Activated CD8-positive, alpha-beta T cell treated with anti-CD3 and anti-CD28 coated beads for 36 hours (primary cell): ENCODE measurements around the gene MOGAT1. TPM values are rescaled to one million over a fixed set of nuclear protein-coding genes. Genes with fewer than 3 reads are reported as not detected.

Experiments used
- ATAC-seq: fragments of 200-7000 bp; cut with Tn5 transposase; one replicate; pipeline ENCODE4 v1.10.0; 2021; ENCODE audit warnings: mild to moderate bottlenecking, moderate library complexity
- CTCF ChIA-PET: fragments of 350-600 bp; sonication (Branson Sonifier 250); formaldehyde crosslinking; loops from one replicate; lab custom pipeline; 2021; ENCODE audit warnings: antibody characterized with exemption; lab: Charles Lee
- POLR2A ChIA-PET: fragments of 350-600 bp; sonication (Branson Sonifier 250); formaldehyde crosslinking; loops from one replicate; lab custom pipeline; 2021; ENCODE audit warnings: antibody characterized with exemption; lab: Charles Lee
- DNase-seq: peaks from one replicate; pipeline ENCODE4 v3.0.0-alpha.2; 2020
- H3K27ac Mint-ChIP-seq: one replicate; pipeline ENCODE4 v1.8.0; 2021; ENCODE audit warnings: mild to moderate bottlenecking, mixed read lengths
- H3K27me3 Mint-ChIP-seq: one replicate; pipeline ENCODE4 v1.8.0; 2021; ENCODE audit warnings: mixed read lengths
- H3K36me3 Mint-ChIP-seq: one replicate; pipeline ENCODE4 v1.8.0; 2021; ENCODE audit warnings: low read depth, mixed read lengths
- H3K4me1 Mint-ChIP-seq: one replicate; pipeline ENCODE4 v1.8.0; 2021; ENCODE audit warnings: low read depth, mixed read lengths
- H3K4me3 Mint-ChIP-seq: one replicate; pipeline ENCODE4 v1.8.0; 2021; ENCODE audit warnings: mild to moderate bottlenecking, moderate library complexity, mixed read lengths
- H3K9me3 Mint-ChIP-seq: one replicate; pipeline ENCODE4 v1.8.0; 2021; ENCODE audit warnings: mixed read lengths
- CTCF ChIP-seq: fragments of 200-600 bp; IDR thresholded peaks from one replicate; pipeline ENCODE4 v1.8.0; 2022; ENCODE audit warnings: antibody characterized with exemption, mild to moderate bottlenecking
- intact Hi-C: fragments of 100-400 bp; cut with micrococcal nuclease; formaldehyde crosslinking; loops from one replicate; pipeline ENCODE4 v1.10.0; 2022
- total RNA-seq, 2 experiments: library from RNA; stranded (reverse); gene quantifications; one replicate each; pipeline ENCODE4 v1.2.3, GENCODE V29; 2021

MOGAT1 gene
- total RNA-seq, 2 experiments from 2014 or later = not detected

- H3K4me3 Mint-ChIP-seq = no peak overlapping the region
- peaks cover 8% of the 10 kb centered on the region for H3K4me1 Mint-ChIP-seq
- POLR2A ChIA-PET = no interaction called here
- intact Hi-C loops = no loop called here
- no peak overlapping the region for H3K27ac Mint-ChIP-seq
- no peak for ATAC-seq
- H3K9me3 Mint-ChIP-seq = no peaks in the 10 kb centered on the region
- DNase-seq = no peak
- H3K36me3 Mint-ChIP-seq = no peaks in the 10 kb centered on the region
- TF ChIP-seq CTCF = no peak
- peaks cover 46% of the 10 kb centered on the region for H3K27me3 Mint-ChIP-seq
- CTCF ChIA-PET = interaction anchor here (1.0 to 1.2 kb wide), 2 partner anchors 21 to 235 kb away, joined by 3 to 4 read pairs; no protein-coding TSS in a partner anchor
These were observed 2.8 kb upstream of the MOGAT1 start for GRCh38 chr2:222668494-222669154.

GRCh38 chr2:222669353-222669752, 2.1 kb upstream of the MOGAT1 start:
- ATAC-seq (no peak), DNase-seq (no peak)
- Mint-ChIP-seq H3K4me3 (no peak overlapping the region), H3K4me1 (peaks cover 8% of the 10 kb centered on the region), H3K36me3 (no peaks in the 10 kb centered on the region), H3K27me3 (peaks cover 50% of the 10 kb centered on the region), H3K27ac (no peak overlapping the region), H3K9me3 (no peaks in the 10 kb centered on the region)
- no peak for TF ChIP-seq CTCF
- intact Hi-C loops = no loop called here
- CTCF ChIA-PET = interaction anchor here (1.0 to 1.2 kb wide), 3 partner anchors 20 to 234 kb away, joined by 3 to 4 read pairs (median 3); no protein-coding TSS in a partner anchor
- POLR2A ChIA-PET = no interaction called here

- intact Hi-C loops = no loop called here
- no peak overlapping the region for H3K27ac Mint-ChIP-seq
- TF ChIP-seq CTCF = no peak
- POLR2A ChIA-PET = no interaction called here
- no peak overlapping the region for H3K4me3 Mint-ChIP-seq
- no peak for ATAC-seq
- peaks cover 8% of the 10 kb centered on the region for H3K4me1 Mint-ChIP-seq
- CTCF ChIA-PET = interaction anchor here (0.8 to 1.7 kb wide), 3 partner anchors 37 to 269 kb away, joined by 3 to 4 read pairs (median 3); no protein-coding TSS in a partner anchor
- no peaks in the 10 kb centered on the region for H3K36me3 Mint-ChIP-seq
- no peaks in the 10 kb centered on the region for H3K9me3 Mint-ChIP-seq
- DNase-seq = no peak
- peaks cover 52% of the 10 kb centered on the region for H3K27me3 Mint-ChIP-seq
These were observed 1.0 kb upstream of the MOGAT1 start for GRCh38 chr2:222670191-222671038.

GRCh38 chr2:222672068-222672401, 577 bp downstream of the MOGAT1 start:
- peaks cover 52% of the 10 kb centered on the region for H3K27me3 Mint-ChIP-seq

More at GRCh38 chr2:222672068-222672401, 577 bp downstream of the MOGAT1 start:
- DNase-seq = no peak
- POLR2A ChIA-PET = no interaction called here
- H3K27ac Mint-ChIP-seq = no peak overlapping the region
- TF ChIP-seq CTCF = no peak
- ATAC-seq = no peak
- no peaks in the 10 kb centered on the region for H3K9me3 Mint-ChIP-seq
- no peaks in the 10 kb centered on the region for H3K36me3 Mint-ChIP-seq
- intact Hi-C loops = no loop called here
- CTCF ChIA-PET = no interaction called here
- H3K4me1 Mint-ChIP-seq = peaks cover 8% of the 10 kb centered on the region
- peak overlapping the region; percentile 43 for H3K4me3 Mint-ChIP-seq
